ENCODE measurements around the gene RIT2. TPM values are rescaled to one million over a fixed set of nuclear protein-coding genes. Genes with fewer than 3 reads are reported as not detected.

RIT2 gene
- polyA plus RNA-seq, 1 of the 3 experiments (the other 2 are of a cell fraction) = not detected

DNA sequence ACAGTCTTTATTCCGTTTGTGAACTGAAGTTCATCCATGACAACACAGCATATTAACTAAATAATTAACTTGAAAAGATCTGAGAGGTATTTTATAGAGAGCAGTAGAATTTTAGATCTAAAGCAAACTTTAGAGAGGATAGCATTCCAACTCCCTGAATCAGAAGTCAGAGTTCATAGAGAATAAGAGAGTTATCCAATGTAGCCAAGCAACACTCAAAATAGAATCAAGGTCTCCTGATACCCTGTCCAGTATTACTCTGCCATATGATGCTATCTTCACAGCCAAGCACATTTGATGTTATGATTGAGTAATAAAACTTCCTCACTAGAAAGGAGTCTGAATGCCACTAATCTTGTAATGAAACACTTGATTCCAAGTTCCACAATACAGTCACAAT, 55.5 kb downstream of the RIT2 start:
- ChIA-PET POLR2A (no interaction called here), CTCF (no interaction called here)
- Histone ChIP-seq H3K9me2 (no peaks in the 10 kb centered on the region), H3K4me3 (ENCODE audit: low read depth in 2 of 2, low read length in 1 of 2) (no peak overlapping the region), H4K20me1 (ENCODE audit: insufficient read depth) (no peaks in the 10 kb centered on the region), H3K4me1 (ENCODE audit: control insufficient read depth in 1 of 2, insufficient read depth in 2 of 2, low read depth in 1 of 2, low read length in 1 of 2) (no peaks in the 10 kb centered on the region), H3K9ac (no peak overlapping the region), H3K36me3 (replicated peaks in 1 of 2; ENCODE audit: control insufficient read depth in 1 of 2, insufficient read depth in 2 of 2, low read length in 1 of 2) (no peaks in the 10 kb centered on the region), H2AFZ (ENCODE audit: low read depth) (no peak overlapping the region), H3F3A (replicated peaks; ENCODE audit: insufficient read depth) (no peaks in the 10 kb centered on the region), H3K27ac (ENCODE audit: low read depth in 2 of 2, low read length in 1 of 2) (no peak overlapping the region), H3K9me3 (no peaks in the 10 kb centered on the region), H3K79me2 (ENCODE audit: insufficient read depth) (no peaks in the 10 kb centered on the region), H3K4me2 (no peak overlapping the region), H3K27me3 (ENCODE audit: insufficient read depth) (no peaks in the 10 kb centered on the region)
- 11% methylated on average over 1 of the region's 1 CpG for WGBS (ENCODE audit: low lambda C conversion rate)
- DNase-seq = no peak
- TF ChIP-seq MXI1 (IDR thresholded peaks at IDR 0.05; ENCODE audit: low read depth, low read length) = no peak
- TF ChIP-seq, protein P1, sequence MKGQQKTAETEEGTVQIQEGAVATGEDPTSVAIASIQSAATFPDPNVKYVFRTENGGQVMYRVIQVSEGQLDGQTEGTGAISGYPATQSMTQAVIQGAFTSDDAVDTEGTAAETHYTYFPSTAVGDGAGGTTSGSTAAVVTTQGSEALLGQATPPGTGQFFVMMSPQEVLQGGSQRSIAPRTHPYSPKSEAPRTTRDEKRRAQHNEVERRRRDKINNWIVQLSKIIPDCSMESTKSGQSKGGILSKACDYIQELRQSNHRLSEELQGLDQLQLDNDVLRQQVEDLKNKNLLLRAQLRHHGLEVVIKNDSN (IDR thresholded peaks at IDR 0.05; ENCODE audit: borderline replicate concordance, low read depth) = no peak
- TF ChIP-seq EP300 (IDR thresholded peaks at IDR 0.05; ENCODE audit: borderline replicate concordance in 1 of 2, low read depth in 1 of 2, low read length in 1 of 2) = no peak
- no peak for TF ChIP-seq FOXJ3 (CRISPR knock-in tag; IDR thresholded peaks at IDR 0.05)
- no peak for TF ChIP-seq MEF2A (IDR thresholded peaks at IDR 0.05; ENCODE audit: borderline replicate concordance, low read depth)
- TF ChIP-seq EZH2phosphoT487 (IDR thresholded peaks at IDR 0.05; ENCODE audit: borderline replicate concordance, low read depth) = no peak
- no peak for TF ChIP-seq POLR2AphosphoS5 (IDR thresholded peaks at IDR 0.05; ENCODE audit: low read depth, low read length)
- no peak for TF ChIP-seq TAF1 (IDR thresholded peaks at IDR 0.05; ENCODE audit: borderline replicate concordance, low read depth, low read length)
- no peak for TF ChIP-seq RCOR1 (IDR thresholded peaks at IDR 0.05; ENCODE audit: low read length)
- TF ChIP-seq, protein P2, sequence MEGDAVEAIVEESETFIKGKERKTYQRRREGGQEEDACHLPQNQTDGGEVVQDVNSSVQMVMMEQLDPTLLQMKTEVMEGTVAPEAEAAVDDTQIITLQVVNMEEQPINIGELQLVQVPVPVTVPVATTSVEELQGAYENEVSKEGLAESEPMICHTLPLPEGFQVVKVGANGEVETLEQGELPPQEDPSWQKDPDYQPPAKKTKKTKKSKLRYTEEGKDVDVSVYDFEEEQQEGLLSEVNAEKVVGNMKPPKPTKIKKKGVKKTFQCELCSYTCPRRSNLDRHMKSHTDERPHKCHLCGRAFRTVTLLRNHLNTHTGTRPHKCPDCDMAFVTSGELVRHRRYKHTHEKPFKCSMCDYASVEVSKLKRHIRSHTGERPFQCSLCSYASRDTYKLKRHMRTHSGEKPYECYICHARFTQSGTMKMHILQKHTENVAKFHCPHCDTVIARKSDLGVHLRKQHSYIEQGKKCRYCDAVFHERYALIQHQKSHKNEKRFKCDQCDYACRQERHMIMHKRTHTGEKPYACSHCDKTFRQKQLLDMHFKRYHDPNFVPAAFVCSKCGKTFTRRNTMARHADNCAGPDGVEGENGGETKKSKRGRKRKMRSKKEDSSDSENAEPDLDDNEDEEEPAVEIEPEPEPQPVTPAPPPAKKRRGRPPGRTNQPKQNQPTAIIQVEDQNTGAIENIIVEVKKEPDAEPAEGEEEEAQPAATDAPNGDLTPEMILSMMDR (IDR thresholded peaks at IDR 0.05) = no peak
- TF ChIP-seq YY1 (IDR thresholded peaks at IDR 0.05; ENCODE audit: low read depth) = no peak
- TF ChIP-seq, protein P3, sequence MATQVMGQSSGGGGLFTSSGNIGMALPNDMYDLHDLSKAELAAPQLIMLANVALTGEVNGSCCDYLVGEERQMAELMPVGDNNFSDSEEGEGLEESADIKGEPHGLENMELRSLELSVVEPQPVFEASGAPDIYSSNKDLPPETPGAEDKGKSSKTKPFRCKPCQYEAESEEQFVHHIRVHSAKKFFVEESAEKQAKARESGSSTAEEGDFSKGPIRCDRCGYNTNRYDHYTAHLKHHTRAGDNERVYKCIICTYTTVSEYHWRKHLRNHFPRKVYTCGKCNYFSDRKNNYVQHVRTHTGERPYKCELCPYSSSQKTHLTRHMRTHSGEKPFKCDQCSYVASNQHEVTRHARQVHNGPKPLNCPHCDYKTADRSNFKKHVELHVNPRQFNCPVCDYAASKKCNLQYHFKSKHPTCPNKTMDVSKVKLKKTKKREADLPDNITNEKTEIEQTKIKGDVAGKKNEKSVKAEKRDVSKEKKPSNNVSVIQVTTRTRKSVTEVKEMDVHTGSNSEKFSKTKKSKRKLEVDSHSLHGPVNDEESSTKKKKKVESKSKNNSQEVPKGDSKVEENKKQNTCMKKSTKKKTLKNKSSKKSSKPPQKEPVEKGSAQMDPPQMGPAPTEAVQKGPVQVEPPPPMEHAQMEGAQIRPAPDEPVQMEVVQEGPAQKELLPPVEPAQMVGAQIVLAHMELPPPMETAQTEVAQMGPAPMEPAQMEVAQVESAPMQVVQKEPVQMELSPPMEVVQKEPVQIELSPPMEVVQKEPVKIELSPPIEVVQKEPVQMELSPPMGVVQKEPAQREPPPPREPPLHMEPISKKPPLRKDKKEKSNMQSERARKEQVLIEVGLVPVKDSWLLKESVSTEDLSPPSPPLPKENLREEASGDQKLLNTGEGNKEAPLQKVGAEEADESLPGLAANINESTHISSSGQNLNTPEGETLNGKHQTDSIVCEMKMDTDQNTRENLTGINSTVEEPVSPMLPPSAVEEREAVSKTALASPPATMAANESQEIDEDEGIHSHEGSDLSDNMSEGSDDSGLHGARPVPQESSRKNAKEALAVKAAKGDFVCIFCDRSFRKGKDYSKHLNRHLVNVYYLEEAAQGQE (IDR thresholded peaks at IDR 0.05; ENCODE audit: low read depth, low read length) = no peak
- TF ChIP-seq SIN3A (IDR thresholded peaks at IDR 0.05; ENCODE audit: borderline replicate concordance, low read depth, low read length) = no peak
- no peak for TF ChIP-seq RFX5 (IDR thresholded peaks at IDR 0.05; ENCODE audit: low read length)
